Mesenchymal stem cell (in vitro differentiated cells and primary cell): Measurements from ENCODE around the gene GRID2.
"Not testable (repeated sequence)": the region's sequence is repeated elsewhere in the genome, so short reads cannot be mapped to it uniquely, and the experiment has no call there.

Source experiments
- DNase-seq: peaks from one replicate; pipeline ENCODE4 v3.0.0-alpha.2; 2013
- H2AFZ ChIP-seq: one replicate; pipeline ENCODE4 v1.6.1; 2013; ENCODE audit warnings: low read depth, mild to moderate bottlenecking, control low read depth, inconsistent platforms, low read length, moderate library complexity
- H2AK5ac ChIP-seq: 2 replicates; pipeline ENCODE4 v1.6.1; 2013; ENCODE audit warnings: low read length, moderate library complexity, mild to moderate bottlenecking, inconsistent platforms; ENCODE audit not compliant: severe bottlenecking
- H2BK120ac ChIP-seq: one replicate; pipeline ENCODE4 v1.6.1; 2013; ENCODE audit warnings: low read depth, mild to moderate bottlenecking, inconsistent platforms, low read length, moderate library complexity
- H2BK12ac ChIP-seq, 2 experiments: one replicate each; pipeline ENCODE4 v1.6.1; 2013; ENCODE audit warnings: inconsistent platforms in 2 of 2, low read length in 2 of 2, mild to moderate bottlenecking in 2 of 2, moderate library complexity in 2 of 2, control low read depth in 1 of 2
- H2BK15ac ChIP-seq: one replicate; pipeline ENCODE4 v1.6.1; 2013; ENCODE audit warnings: mild to moderate bottlenecking, low read depth, inconsistent platforms; ENCODE audit not compliant: poor library complexity, severe bottlenecking
- H2BK5ac ChIP-seq: 2 replicates; pipeline ENCODE4 v1.6.1; 2013; ENCODE audit warnings: low read depth, mild to moderate bottlenecking, low read length, control low read depth, inconsistent platforms; ENCODE audit not compliant: poor library complexity, severe bottlenecking
- H3K14ac ChIP-seq, 2 experiments: one replicate each; pipeline ENCODE4 v1.6.1; 2013; ENCODE audit warnings: inconsistent platforms in 2 of 2, low read length in 2 of 2, control low read depth in 1 of 2, mild to moderate bottlenecking in 1 of 2, moderate library complexity in 1 of 2
- H3K18ac ChIP-seq, 2 experiments: one replicate each; pipeline ENCODE4 v1.6.1; 2013; ENCODE audit warnings: inconsistent platforms in 2 of 2, low read length in 2 of 2, control low read depth in 1 of 2, low read depth in 1 of 2, mild to moderate bottlenecking in 1 of 2
- H3K23ac ChIP-seq, 2 experiments: one replicate each; pipeline ENCODE4 v1.6.1; 2013; ENCODE audit warnings: inconsistent platforms in 2 of 2, low read length in 2 of 2, mild to moderate bottlenecking in 2 of 2, moderate library complexity in 2 of 2, control low read depth in 1 of 2
- H3K27ac ChIP-seq: 2 replicates; pipeline ENCODE4 v1.5.1; 2013; ENCODE audit warnings: mild to moderate bottlenecking, moderate library complexity, low read length, control low read depth, inconsistent platforms; ENCODE audit not compliant: poor library complexity, severe bottlenecking
- H3K27me3 ChIP-seq, 2 experiments: 2 replicates each; pipeline versions ENCODE4 v1.6.1 to v1.7.0; 2013; ENCODE audit warnings: low read length in 2 of 2, mild to moderate bottlenecking in 2 of 2, moderate library complexity in 2 of 2, control low read depth in 1 of 2, inconsistent platforms in 1 of 2; ENCODE audit not compliant: control insufficient read depth in 1 of 2, insufficient read depth in 1 of 2
- H3K36me3 ChIP-seq, 2 experiments: 2 replicates each; pipeline versions ENCODE4 v1.6.1 to v1.7.0; 2013; ENCODE audit warnings: low read length in 2 of 2, control low read depth in 1 of 2, inconsistent platforms in 1 of 2, low read depth in 1 of 2, mild to moderate bottlenecking in 1 of 2; ENCODE audit not compliant: insufficient read depth in 2 of 2, control insufficient read depth in 1 of 2
- H3K4ac ChIP-seq, 2 experiments: one replicate each; pipeline ENCODE4 v1.6.1; 2013; ENCODE audit warnings: inconsistent platforms in 2 of 2, low read length in 2 of 2, mild to moderate bottlenecking in 2 of 2, moderate library complexity in 2 of 2, control low read depth in 1 of 2, low read depth in 1 of 2
- H3K4me1 ChIP-seq: 2 replicates; pipeline ENCODE4 v1.6.1; 2013; ENCODE audit warnings: low read depth, low read length, control low read depth; ENCODE audit not compliant: control insufficient read depth, insufficient read depth
- H3K4me2 ChIP-seq: 2 replicates; pipeline ENCODE4 v1.6.1; 2013; ENCODE audit warnings: low read length, mild to moderate bottlenecking, inconsistent platforms; ENCODE audit not compliant: poor library complexity, severe bottlenecking
- H3K4me3 ChIP-seq, 2 experiments: 2 replicates each; pipeline versions ENCODE4 v1.5.1 to v1.7.0; 2013; ENCODE audit warnings: low read length in 2 of 2, mild to moderate bottlenecking in 2 of 2, control low read depth in 1 of 2, low read depth in 1 of 2; ENCODE audit not compliant: insufficient read depth in 1 of 2
- H3K79me1 ChIP-seq: replicated peaks from 2 replicates; pipeline ENCODE4 v1.6.1; 2013; ENCODE audit warnings: mild to moderate bottlenecking, control low read depth, low read length, inconsistent platforms; ENCODE audit not compliant: poor library complexity, severe bottlenecking
- H3K9ac ChIP-seq: 2 replicates; pipeline ENCODE4 v1.7.0; 2013; ENCODE audit warnings: mild to moderate bottlenecking, low read length, moderate library complexity
- H3K9me3 ChIP-seq: 2 replicates; pipeline ENCODE4 v1.7.0; 2013; ENCODE audit warnings: mild to moderate bottlenecking, low read length; ENCODE audit not compliant: control insufficient read depth
- H4K8ac ChIP-seq: one replicate; pipeline ENCODE4 v1.6.1; 2013; ENCODE audit warnings: inconsistent platforms, mild to moderate bottlenecking, low read length, moderate library complexity
- H4K91ac ChIP-seq: one replicate; pipeline ENCODE4 v1.6.1; 2013; ENCODE audit warnings: mild to moderate bottlenecking, low read length, inconsistent platforms
- WGBS: methylation state at CpG from one replicate; pipeline ENCODE4 v1.1.7; 2013; ENCODE audit warnings: mixed read lengths; 5-methylcytosine and 5-hydroxymethylcytosine counted together

The GRID2 gene

GRCh38 chr4:92452383-92452782 is 148.6 kb downstream of the GRID2 start:
- H3K14ac ChIP-seq, H2BK120ac ChIP-seq, H3K9me3 ChIP-seq, H3K4me2 ChIP-seq, H2BK15ac ChIP-seq, H2BK5ac ChIP-seq, H3K4me3 ChIP-seq, H4K91ac ChIP-seq, H2AFZ ChIP-seq, H3K27me3 ChIP-seq, H2BK12ac ChIP-seq, H3K27ac ChIP-seq, H2AK5ac ChIP-seq, H4K8ac ChIP-seq, H3K36me3 ChIP-seq, H3K4me1 ChIP-seq, H3K18ac ChIP-seq, H3K4ac ChIP-seq, DNase-seq, H3K23ac ChIP-seq, H3K9ac ChIP-seq, H3K79me1 ChIP-seq: not testable (repeated sequence)
- WGBS = 100% methylated on average over 1 of the region's 2 CpGs

- no peak overlapping the region for H4K91ac ChIP-seq
- H2AFZ ChIP-seq = no peak overlapping the region
- no peak overlapping the region for H2BK12ac ChIP-seq
- H3K4me3 ChIP-seq = no peak overlapping the region
- H3K14ac ChIP-seq = no peak overlapping the region
- H3K4me2 ChIP-seq = no peak overlapping the region
- H2AK5ac ChIP-seq = no peak overlapping the region
- H3K9ac ChIP-seq = no peak overlapping the region
- H4K8ac ChIP-seq = no peak overlapping the region
- H2BK15ac ChIP-seq = no peak overlapping the region
- no peak for DNase-seq
- no peak overlapping the region for H2BK120ac ChIP-seq
- no peak overlapping the region for H2BK5ac ChIP-seq
- H3K18ac ChIP-seq = no peak overlapping the region
- peaks cover 2% of the 10 kb centered on the region for H3K4me1 ChIP-seq
- WGBS = 80% methylated on average over 7 of the region's 7 CpGs
- H3K4ac ChIP-seq = no peak overlapping the region
- H3K79me1 ChIP-seq = no peaks in the 10 kb centered on the region
- H3K23ac ChIP-seq = no peak overlapping the region
- no peaks in the 10 kb centered on the region for H3K9me3 ChIP-seq
- no peaks in the 10 kb centered on the region for H3K36me3 ChIP-seq
- no peaks in the 10 kb centered on the region for H3K27me3 ChIP-seq
- H3K27ac ChIP-seq = no peak overlapping the region
These were observed 151.6 kb downstream of the GRID2 start for GRCh38 chr4:92455329-92455839.

DNA sequence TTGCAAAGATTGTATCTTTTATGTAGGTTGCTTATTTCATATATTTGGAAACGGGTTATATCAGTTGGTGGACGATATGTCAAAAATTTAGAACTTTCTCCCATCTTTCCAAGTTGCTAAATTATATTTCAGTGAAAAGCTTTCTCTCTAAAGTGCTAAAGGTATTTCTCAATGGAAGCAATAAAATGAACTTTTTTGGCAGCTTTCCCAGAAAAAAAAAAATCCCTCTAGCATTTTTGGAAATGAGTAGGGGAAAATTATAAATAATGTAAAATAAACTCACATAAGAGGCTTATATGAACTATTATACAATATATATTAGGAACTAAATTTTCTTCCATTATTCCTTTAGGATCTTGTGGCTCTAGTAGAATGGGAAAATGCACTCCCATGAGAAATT is 152.2 kb downstream of the GRID2 start:
- Histone ChIP-seq H2AFZ (no peak overlapping the region), H3K4ac (no peak overlapping the region), H3K79me1 (no peaks in the 10 kb centered on the region), H3K4me1 (peaks cover 2% of the 10 kb centered on the region), H4K8ac (no peak overlapping the region), H3K27me3 (no peaks in the 10 kb centered on the region), H3K4me2 (no peak overlapping the region), H4K91ac (no peak overlapping the region), H3K18ac (no peak overlapping the region), H2BK5ac (no peak overlapping the region), H2AK5ac (no peak overlapping the region), H3K14ac (no peak overlapping the region), H2BK120ac (no peak overlapping the region), H2BK12ac (no peak overlapping the region), H3K4me3 (no peak overlapping the region), H3K23ac (no peak overlapping the region), H3K9ac (no peak overlapping the region), H2BK15ac (no peak overlapping the region), H3K36me3 (no peaks in the 10 kb centered on the region), H3K27ac (no peak overlapping the region), H3K9me3 (no peaks in the 10 kb centered on the region)
- WGBS = no CpG with 5 or more reads among the region's 2 CpGs
- DNase-seq = no peak

GRCh38 chr4:92461732-92462131 is 158.0 kb downstream of the GRID2 start:
- H4K91ac ChIP-seq = no peak overlapping the region
- DNase-seq = no peak
- no peak overlapping the region for H2BK120ac ChIP-seq
- no peaks in the 10 kb centered on the region for H3K36me3 ChIP-seq
- no peaks in the 10 kb centered on the region for H3K9me3 ChIP-seq
- no CpG with 5 or more reads among the region's 1 CpG for WGBS
- H3K4me3 ChIP-seq = no peak overlapping the region
- no peak overlapping the region for H3K4ac ChIP-seq
- H4K8ac ChIP-seq = no peak overlapping the region
- no peak overlapping the region for H2AFZ ChIP-seq
- no peak overlapping the region for H2BK12ac ChIP-seq
- no peaks in the 10 kb centered on the region for H3K79me1 ChIP-seq
- no peaks in the 10 kb centered on the region for H3K4me1 ChIP-seq
- no peaks in the 10 kb centered on the region for H3K27me3 ChIP-seq
- no peak overlapping the region for H3K18ac ChIP-seq
- H3K14ac ChIP-seq = no peak overlapping the region
- no peak overlapping the region for H3K23ac ChIP-seq
- H2AK5ac ChIP-seq = no peak overlapping the region
- no peak overlapping the region for H2BK5ac ChIP-seq
- H3K9ac ChIP-seq = no peak overlapping the region
- no peak overlapping the region for H3K4me2 ChIP-seq
- no peak overlapping the region for H3K27ac ChIP-seq
- no peak overlapping the region for H2BK15ac ChIP-seq
